IMR-90 (cell line): ENCODE data around the gene OR5C1. TPM values are rescaled to one million over a fixed set of nuclear protein-coding genes. Genes with fewer than 3 reads are reported as not detected.

Experiments used
- ATAC-seq: fragments of 200-7000 bp; cut with Tn5 transposase; 2 replicates; pipeline ENCODE4 v1.9.1; 2020; ENCODE audit warnings: low read depth, mild to moderate bottlenecking, moderate library complexity
- BruUV-seq: library from RNA; stranded (reverse); fragments of 400-500 nt; replicated peaks from 2 replicates; lab custom pipeline; 2021; lab: Mats Ljungman, UMichigan
- CTCF ChIA-PET: fragments of 300-600 bp; formaldehyde crosslinking; extraction: SDS; loops from one replicate; lab custom pipeline; 2021; ENCODE audit warnings: antibody characterized with exemption; lab: Yijun Ruan, JAX
- POLR2A ChIA-PET: fragments of 300-600 bp; sonication (Branson Sonifier 250); formaldehyde crosslinking; loops from one replicate; lab custom pipeline; 2022; ENCODE audit warnings: antibody characterized with exemption; ENCODE audit not compliant: unreplicated experiment; lab: Charles Lee
- DNase-seq: peaks from one replicate; pipeline ENCODE4 v3.0.0; 2013
- H2AFZ ChIP-seq: replicated peaks from 2 replicates; pipeline ENCODE3; 2013; ENCODE audit warnings: low read length, mild to moderate bottlenecking; ENCODE audit not compliant: poor library complexity
- H2AK5ac ChIP-seq: 2 replicates; pipeline ENCODE4 v1.6.1; 2013; ENCODE audit warnings: low read depth, low read length, inconsistent platforms
- H2AK9ac ChIP-seq: replicated peaks from 2 replicates; pipeline ENCODE3; 2013; ENCODE audit warnings: mild to moderate bottlenecking, low read depth, low read length, moderate library complexity; ENCODE audit not compliant: poor library complexity
- H2BK120ac ChIP-seq: 2 replicates; pipeline ENCODE4 v1.6.1; 2013; ENCODE audit warnings: low read depth, low read length, inconsistent platforms
- H2BK15ac ChIP-seq: 3 replicates; pipeline ENCODE4 v1.6.1; 2013; ENCODE audit warnings: low read depth, low read length, inconsistent platforms
- H2BK20ac ChIP-seq: 2 replicates; pipeline ENCODE4 v1.6.1; 2013; ENCODE audit warnings: low read depth, mild to moderate bottlenecking, inconsistent platforms, low read length, moderate library complexity
- H2BK5ac ChIP-seq: 2 replicates; pipeline ENCODE4 v1.6.1; 2013; ENCODE audit warnings: mild to moderate bottlenecking, low read depth, low read length, inconsistent platforms; ENCODE audit not compliant: poor library complexity, severe bottlenecking
- H3K14ac ChIP-seq: replicated peaks from 2 replicates; pipeline ENCODE4 v1.6.1; 2013; ENCODE audit warnings: low read depth, low read length, inconsistent platforms
- H3K18ac ChIP-seq: 2 replicates; pipeline ENCODE4 v1.6.1; 2013; ENCODE audit warnings: low read depth, low read length, control low read depth
- H3K23ac ChIP-seq: 2 replicates; pipeline ENCODE4 v1.6.1; 2013; ENCODE audit warnings: low read depth, low read length, inconsistent platforms
- H3K27ac ChIP-seq: 2 replicates; pipeline ENCODE4 v1.5.1; 2013; ENCODE audit warnings: mild to moderate bottlenecking, control low read depth, low read length; ENCODE audit not compliant: insufficient read depth
- H3K27me3 ChIP-seq: 2 replicates; pipeline ENCODE4 v1.6.1; 2013; ENCODE audit warnings: low read length; ENCODE audit not compliant: control insufficient read depth, insufficient read depth
- H3K36me3 ChIP-seq: 2 replicates; pipeline ENCODE4 v1.6.1; 2013; ENCODE audit warnings: low read length, mixed read lengths; ENCODE audit not compliant: control insufficient read depth, insufficient read depth
- H3K4ac ChIP-seq: 2 replicates; pipeline ENCODE4 v1.6.1; 2013; ENCODE audit warnings: low read depth, low read length, inconsistent platforms
- H3K4me1 ChIP-seq: 2 replicates; pipeline ENCODE4 v1.6.1; 2013; ENCODE audit warnings: low read length, mixed read lengths; ENCODE audit not compliant: control insufficient read depth, insufficient read depth
- H3K4me2 ChIP-seq: 2 replicates; pipeline ENCODE4 v1.6.1; 2013; ENCODE audit warnings: low read depth, mild to moderate bottlenecking, control low read depth, low read length, moderate library complexity
- H3K4me3 ChIP-seq: 2 replicates; pipeline ENCODE4 v1.5.1; 2013; ENCODE audit warnings: low read depth, mild to moderate bottlenecking, control low read depth, low read length, moderate library complexity; ENCODE audit not compliant: insufficient read depth
- H3K56ac ChIP-seq: 2 replicates; pipeline ENCODE4 v1.6.1; 2013; ENCODE audit warnings: low read length, inconsistent platforms; ENCODE audit not compliant: insufficient read depth; ENCODE audit errors: extremely low read depth
- H3K79me1 ChIP-seq, 2 experiments: 2 replicates each; pipeline ENCODE4 v1.6.1; 2013; ENCODE audit warnings: low read length in 2 of 2, inconsistent platforms in 1 of 2, low read depth in 1 of 2
- H3K9ac ChIP-seq: 2 replicates; pipeline ENCODE4 v1.6.1; 2013; ENCODE audit warnings: low read depth, low read length, control low read depth
- H3K9me1 ChIP-seq: 2 replicates; pipeline ENCODE4 v1.6.1; 2013; ENCODE audit warnings: low read length, inconsistent platforms; ENCODE audit not compliant: insufficient read depth
- H3K9me3 ChIP-seq: 2 replicates; pipeline ENCODE4 v1.6.1; 2013; ENCODE audit warnings: low read length; ENCODE audit not compliant: control insufficient read depth, insufficient read depth
- H4K20me1 ChIP-seq: 2 replicates; pipeline ENCODE4 v1.6.1; 2013; ENCODE audit warnings: low read length, inconsistent platforms; ENCODE audit not compliant: insufficient read depth
- H4K5ac ChIP-seq: 2 replicates; pipeline ENCODE4 v1.6.1; 2013; ENCODE audit warnings: mild to moderate bottlenecking, low read depth, low read length, control low read depth
- H4K8ac ChIP-seq, 2 experiments: 2 replicates each; pipeline ENCODE4 v1.6.1; 2013; ENCODE audit warnings: low read depth in 2 of 2, low read length in 2 of 2, control low read depth in 1 of 2, inconsistent platforms in 1 of 2
- H4K91ac ChIP-seq: 2 replicates; pipeline ENCODE4 v1.6.1; 2013; ENCODE audit warnings: low read depth, low read length, inconsistent platforms; ENCODE audit not compliant: insufficient read depth
- BHLHE40 ChIP-seq: fragments of 150-350 bp; IDR thresholded peaks from 2 replicates; pipeline ENCODE4 v1.6.1; 2016; ENCODE audit warnings: mild to moderate bottlenecking, low read depth, low read length
- CEBPB ChIP-seq: IDR thresholded peaks from 2 replicates; pipeline ENCODE4 v1.6.1; 2012; ENCODE audit warnings: low read depth, low read length, improper control_type of control experiment
- CHD1 ChIP-seq: IDR thresholded peaks from 2 replicates; pipeline ENCODE4 v1.6.1; 2012; ENCODE audit warnings: low read depth, low read length, improper control_type of control experiment
- FOS ChIP-seq: fragments of 150-350 bp; IDR thresholded peaks from 2 replicates; pipeline ENCODE4 v1.6.1; 2016; ENCODE audit warnings: low read depth, low read length
- MAFK ChIP-seq: IDR thresholded peaks from 2 replicates; pipeline ENCODE4 v1.6.1; 2012; ENCODE audit warnings: low read depth, low read length, improper control_type of control experiment
- MAZ ChIP-seq: IDR thresholded peaks from 2 replicates; pipeline ENCODE4 v1.6.1; 2012; ENCODE audit warnings: low read depth, mild to moderate bottlenecking, low read length, improper control_type of control experiment, moderate library complexity, borderline replicate concordance
- NFE2L2 ChIP-seq: fragments of 150-350 bp; IDR thresholded peaks from 2 replicates; pipeline ENCODE4 v1.6.1; 2016; ENCODE audit warnings: low read depth, mild to moderate bottlenecking, low read length
- POLR2A ChIP-seq: IDR thresholded peaks from 2 replicates; pipeline ENCODE4 v1.6.1; 2012; ENCODE audit warnings: mild to moderate bottlenecking, low read depth, low read length
- RAD21 ChIP-seq: IDR thresholded peaks from 2 replicates; pipeline ENCODE4 v1.6.1; 2012; ENCODE audit warnings: low read length, improper control_type of control experiment
- RCOR1 ChIP-seq: IDR thresholded peaks from 2 replicates; pipeline ENCODE4 v1.6.1; 2012; ENCODE audit warnings: mild to moderate bottlenecking, low read length, improper control_type of control experiment; ENCODE audit not compliant: insufficient replicate concordance
- RFX5 ChIP-seq: IDR thresholded peaks from 2 replicates; pipeline ENCODE4 v1.8.0; 2012; ENCODE audit warnings: low read depth, mild to moderate bottlenecking, low read length, moderate library complexity
- SMC3 ChIP-seq: fragments of 150-350 bp; IDR thresholded peaks from 2 replicates; pipeline ENCODE4 v1.6.1; 2016; ENCODE audit warnings: low read depth, mild to moderate bottlenecking, antibody characterized with exemption, low read length, moderate library complexity
- USF2 ChIP-seq: fragments of 150-350 bp; IDR thresholded peaks from 2 replicates; pipeline ENCODE4 v1.6.1; 2017; ENCODE audit warnings: mild to moderate bottlenecking, antibody characterized with exemption, low read length, low read depth
- WGBS, 2 experiments: methylation state at CpG; one replicate each; pipeline versions ENCODE4 v1.1.5 to v1.1.7; 2013; ENCODE audit warnings: missing lambda C conversion rate in 2 of 2; ENCODE audit not compliant: insufficient read length in 1 of 2; ENCODE audit errors: extremely low coverage in 2 of 2; 5-methylcytosine and 5-hydroxymethylcytosine counted together
- dilution Hi-C: fragments of 300-500 bp; cut with HindIII; formaldehyde crosslinking; loops from one replicate; pipeline ENCODE4 v1.14.3; 2018; ENCODE audit warnings: low sequenced_read_pairs; ENCODE audit not compliant: unreplicated experiment
- in situ Hi-C: fragments of 300-500 bp; cut with MboI; formaldehyde crosslinking; loops from 3 replicates; pipeline ENCODE4 v1.14.3; 2019; ENCODE audit warnings: low sequenced_read_pairs, inconsistent platforms, mixed read lengths
- intact Hi-C: fragments of 100-400 bp; cut with micrococcal nuclease; formaldehyde crosslinking; loops from 2 replicates; pipeline ENCODE4 v1.10.0; 2022
- polyA plus RNA-seq, 3 experiments: library from polyadenylated mRNA; depleted of rRNA; stranded (reverse); fragments of >200 nt; gene quantifications; 2 replicates each; pipeline ENCODE4 v1.2.3, GENCODE V29; 2012; ENCODE audit warnings: low replicate concordance in 1 of 3
- total RNA-seq: library from RNA; depleted of rRNA; stranded (reverse); fragments of >200 nt; gene quantifications from 2 replicates; pipeline ENCODE4 v1.2.3, GENCODE V29; 2012
- TF ChIP-seq, protein P1 (sequence below): conservative IDR thresholded peaks from 2 replicates; pipeline ENCODE4 v1.5.1; 2012; ENCODE audit warnings: mild to moderate bottlenecking, low read depth, low read length, improper control_type of control experiment
- TF ChIP-seq, protein P2 (sequence below): fragments of 150-350 bp; IDR thresholded peaks from 2 replicates; pipeline ENCODE4 v1.6.1; 2016; ENCODE audit warnings: low read depth, mild to moderate bottlenecking, low read length, moderate library complexity, borderline replicate concordance

OR5C1 gene
- total and polyA plus RNA-seq, 2 of the 4 experiments (the other 2 are of a cell fraction) = not detected

DNA sequence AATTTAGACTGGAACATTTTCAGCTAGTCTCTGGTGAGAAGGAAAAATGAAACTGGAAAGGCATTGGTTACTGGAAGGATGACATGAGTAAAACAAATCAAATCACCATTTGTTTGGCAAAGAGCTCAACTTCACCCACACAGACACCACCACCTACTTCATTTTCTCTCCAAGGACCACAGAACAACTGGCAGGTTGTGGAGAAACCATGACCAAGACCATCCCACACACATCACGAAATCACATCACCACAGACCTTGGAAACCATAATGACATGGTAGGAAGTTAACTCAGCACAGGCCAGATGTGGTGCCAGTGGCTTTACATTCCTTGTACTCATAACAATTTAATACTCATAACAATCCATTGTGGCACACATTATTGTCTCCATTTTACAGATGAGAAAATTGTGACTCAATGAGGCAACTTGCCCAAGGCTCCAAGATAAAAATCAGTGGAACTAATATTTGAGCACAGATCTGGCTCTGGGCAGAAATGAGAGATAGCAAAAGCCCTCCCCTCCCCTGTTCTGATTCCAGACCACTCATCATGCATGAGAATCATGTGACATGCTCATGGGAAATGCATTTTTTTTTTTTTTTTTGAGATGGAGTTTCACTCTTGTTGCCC, 18.7 kb downstream of the OR5C1 start:
- Histone ChIP-seq H3K9me1 (no peaks in the 10 kb centered on the region; the same call in 1 of the 2 replicates), H2AK9ac (no peak overlapping the region), H3K23ac (no peak overlapping the region), H4K91ac (no peak overlapping the region), H3K9ac (no peak overlapping the region), H3K4ac (no peak overlapping the region), H2AK5ac (peak overlapping the region; percentile 43; the same call in 1 of the 2 replicates), H3K4me1 (no peaks in the 10 kb centered on the region), H4K20me1 (no peaks in the 10 kb centered on the region), H3K27ac (no peak overlapping the region), H2BK15ac (no peak overlapping the region; the same call in 1 of the 3 replicates), H3K14ac (no peak overlapping the region), H2BK5ac (no peak overlapping the region), H3K18ac (no peak overlapping the region), H3K36me3 (no peaks in the 10 kb centered on the region), H3K9me3 (peaks cover 4% of the 10 kb centered on the region), H2BK120ac (no peak overlapping the region; the same call in none of the 2 replicates), H3K79me1 (no peaks in the 10 kb centered on the region), H3K4me3 (no peak overlapping the region), H4K8ac (no peak overlapping the region; a peak in 1 of 4 replicates), H3K56ac (no peak overlapping the region), H2AFZ (no peak overlapping the region), H2BK20ac (peak overlapping the region; percentile 73; the same call in 1 of the 2 replicates), H3K4me2 (no peak overlapping the region), H4K5ac (no peak overlapping the region), H3K27me3 (no peaks in the 10 kb centered on the region)
- no TSS peak for BruUV-seq
- no CpG with 5 or more reads among the region's 1 CpG for WGBS, 2 experiments
- no peak for ATAC-seq
- intact Hi-C loops = no loop called here
- in situ Hi-C loops = no loop called here
- ChIA-PET CTCF (interaction anchor here (1.2 to 2.0 kb wide), 2 partner anchors 309 to 343 kb away, joined by 4 to 7 read pairs; no protein-coding TSS in a partner anchor), POLR2A (interaction anchor here (0.7 kb wide), 1 partner anchor 29 kb away, joined by 3 read pairs; no protein-coding TSS in a partner anchor)
- DNase-seq = peak; percentile 42
- dilution Hi-C loops = no loop called here
- TF ChIP-seq, protein P1, sequence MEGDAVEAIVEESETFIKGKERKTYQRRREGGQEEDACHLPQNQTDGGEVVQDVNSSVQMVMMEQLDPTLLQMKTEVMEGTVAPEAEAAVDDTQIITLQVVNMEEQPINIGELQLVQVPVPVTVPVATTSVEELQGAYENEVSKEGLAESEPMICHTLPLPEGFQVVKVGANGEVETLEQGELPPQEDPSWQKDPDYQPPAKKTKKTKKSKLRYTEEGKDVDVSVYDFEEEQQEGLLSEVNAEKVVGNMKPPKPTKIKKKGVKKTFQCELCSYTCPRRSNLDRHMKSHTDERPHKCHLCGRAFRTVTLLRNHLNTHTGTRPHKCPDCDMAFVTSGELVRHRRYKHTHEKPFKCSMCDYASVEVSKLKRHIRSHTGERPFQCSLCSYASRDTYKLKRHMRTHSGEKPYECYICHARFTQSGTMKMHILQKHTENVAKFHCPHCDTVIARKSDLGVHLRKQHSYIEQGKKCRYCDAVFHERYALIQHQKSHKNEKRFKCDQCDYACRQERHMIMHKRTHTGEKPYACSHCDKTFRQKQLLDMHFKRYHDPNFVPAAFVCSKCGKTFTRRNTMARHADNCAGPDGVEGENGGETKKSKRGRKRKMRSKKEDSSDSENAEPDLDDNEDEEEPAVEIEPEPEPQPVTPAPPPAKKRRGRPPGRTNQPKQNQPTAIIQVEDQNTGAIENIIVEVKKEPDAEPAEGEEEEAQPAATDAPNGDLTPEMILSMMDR = no peak
- no peak for TF ChIP-seq NFE2L2
- TF ChIP-seq MAZ = no peak
- no peak for TF ChIP-seq RCOR1
- no peak for TF ChIP-seq BHLHE40
- no peak for TF ChIP-seq MAFK
- TF ChIP-seq SMC3 = no peak
- TF ChIP-seq RAD21 = no peak
- no peak for TF ChIP-seq CEBPB
- TF ChIP-seq, protein P2, sequence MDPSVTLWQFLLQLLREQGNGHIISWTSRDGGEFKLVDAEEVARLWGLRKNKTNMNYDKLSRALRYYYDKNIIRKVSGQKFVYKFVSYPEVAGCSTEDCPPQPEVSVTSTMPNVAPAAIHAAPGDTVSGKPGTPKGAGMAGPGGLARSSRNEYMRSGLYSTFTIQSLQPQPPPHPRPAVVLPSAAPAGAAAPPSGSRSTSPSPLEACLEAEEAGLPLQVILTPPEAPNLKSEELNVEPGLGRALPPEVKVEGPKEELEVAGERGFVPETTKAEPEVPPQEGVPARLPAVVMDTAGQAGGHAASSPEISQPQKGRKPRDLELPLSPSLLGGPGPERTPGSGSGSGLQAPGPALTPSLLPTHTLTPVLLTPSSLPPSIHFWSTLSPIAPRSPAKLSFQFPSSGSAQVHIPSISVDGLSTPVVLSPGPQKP = no peak
- no peak for TF ChIP-seq USF2
- TF ChIP-seq FOS = no peak
- TF ChIP-seq POLR2A = no peak
- no peak for TF ChIP-seq RFX5
- TF ChIP-seq CHD1 = no peak
